Mesangial cell (primary cell): ENCODE data around the gene PDE6A. TPM values are rescaled to one million over a fixed set of nuclear protein-coding genes. Genes with fewer than 3 reads are reported as not detected.

Experiments used
- total RNA-seq: library from RNA; depleted of rRNA; stranded (reverse); fragments of >200 nt; gene quantifications from 2 replicates; pipeline ENCODE4 v1.2.3, GENCODE V29; 2015

The PDE6A gene
- under 0.01 TPM in 1 of 2 replicates, not detected in the other for total RNA-seq

GRCh38 chr5:149944666-149945065, at the start of gene PDE6A:
Gene PDE6A (minus strand): TSS chr5:149944793. CDS start chr5:149944673, 120 bp downstream.

GRCh38 chr5:149960272-149961185, 15.9 kb upstream of the PDE6A start, which contains the start of gene SLC26A2:
Gene SLC26A2 (plus strand): TSS chr5:149960758. CDS start chr5:149977653, 16,895 bp downstream.

Other genes with a start within 250 kb of the PDE6A start
- 0.76 and 1.5 TPM in 2 replicates for gene PPARGC1B, start 214.5 kb downstream of the PDE6A start, total RNA-seq
- 10.4 and 11.7 TPM in 2 replicates for gene SLC26A2, start 16.0 kb upstream of the PDE6A start, total RNA-seq
- gene TIGD6, start 55.9 kb upstream of the PDE6A start, total RNA-seq: 2.6 and 3.7 TPM in 2 replicates
- 35.0 and 41.7 TPM in 2 replicates for gene HMGXB3, start 55.9 kb upstream of the PDE6A start, total RNA-seq
- gene CSF1R, start 141.8 kb upstream of the PDE6A start, total RNA-seq: 0.13 and 0.16 TPM in 2 replicates
- gene PDGFRB, start 211.1 kb upstream of the PDE6A start, total RNA-seq: 35.4 and 101 TPM in 2 replicates
- 0.33 and 0.63 TPM in 2 replicates for gene CDX1, start 222.0 kb upstream of the PDE6A start, total RNA-seq
- gene SLC6A7, start 245.3 kb upstream of the PDE6A start, total RNA-seq: not detected in 2 replicates